HG02623 (cell line): ENCODE measurements around the gene MMP24.
"Not testable (repeated sequence)": the region's sequence is repeated elsewhere in the genome, so short reads cannot be mapped to it uniquely, and the experiment has no call there.

ENCODE experiments used
- ATAC-seq: cut with Tn5 transposase; IDR thresholded peaks from one replicate; pipeline ENCODE4 v1.9.1; 2021; ENCODE audit warnings: moderate library complexity; ENCODE audit not compliant: unreplicated experiment

MMP24 gene

GRCh38 chr20:35305682-35306556, 79.4 kb downstream of the MMP24 start:
- ATAC-seq: no peak

DNA sequence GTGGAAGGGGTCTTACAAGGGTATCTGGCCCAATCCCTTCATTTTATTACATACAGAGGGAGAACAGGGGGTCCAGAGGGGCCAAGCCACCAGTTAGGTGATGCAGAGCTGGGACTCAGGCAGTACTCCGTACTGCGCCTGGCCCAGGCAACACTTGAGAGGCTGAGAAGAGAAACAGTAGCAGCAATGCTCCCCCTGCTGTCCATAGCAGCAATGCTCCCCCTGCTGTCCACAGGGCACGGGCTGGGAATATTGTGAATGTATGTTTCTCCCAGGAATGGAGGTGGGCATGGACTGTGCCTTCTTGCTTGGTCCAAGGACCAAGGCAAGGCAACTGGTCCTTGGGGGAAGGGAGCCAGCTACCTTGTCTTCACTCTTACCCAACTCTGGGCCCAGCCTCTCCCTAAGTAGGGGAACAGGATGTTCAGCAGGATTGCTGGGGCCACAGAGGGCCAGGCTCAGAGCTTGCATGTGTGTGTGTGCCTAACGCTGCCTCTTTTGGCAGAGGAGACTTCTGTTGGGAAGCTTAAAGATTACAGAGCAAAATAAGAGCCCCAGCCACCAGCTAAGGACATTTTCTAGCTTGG, 80.5 kb downstream of the MMP24 start:
- ATAC-seq: no peak

DNA sequence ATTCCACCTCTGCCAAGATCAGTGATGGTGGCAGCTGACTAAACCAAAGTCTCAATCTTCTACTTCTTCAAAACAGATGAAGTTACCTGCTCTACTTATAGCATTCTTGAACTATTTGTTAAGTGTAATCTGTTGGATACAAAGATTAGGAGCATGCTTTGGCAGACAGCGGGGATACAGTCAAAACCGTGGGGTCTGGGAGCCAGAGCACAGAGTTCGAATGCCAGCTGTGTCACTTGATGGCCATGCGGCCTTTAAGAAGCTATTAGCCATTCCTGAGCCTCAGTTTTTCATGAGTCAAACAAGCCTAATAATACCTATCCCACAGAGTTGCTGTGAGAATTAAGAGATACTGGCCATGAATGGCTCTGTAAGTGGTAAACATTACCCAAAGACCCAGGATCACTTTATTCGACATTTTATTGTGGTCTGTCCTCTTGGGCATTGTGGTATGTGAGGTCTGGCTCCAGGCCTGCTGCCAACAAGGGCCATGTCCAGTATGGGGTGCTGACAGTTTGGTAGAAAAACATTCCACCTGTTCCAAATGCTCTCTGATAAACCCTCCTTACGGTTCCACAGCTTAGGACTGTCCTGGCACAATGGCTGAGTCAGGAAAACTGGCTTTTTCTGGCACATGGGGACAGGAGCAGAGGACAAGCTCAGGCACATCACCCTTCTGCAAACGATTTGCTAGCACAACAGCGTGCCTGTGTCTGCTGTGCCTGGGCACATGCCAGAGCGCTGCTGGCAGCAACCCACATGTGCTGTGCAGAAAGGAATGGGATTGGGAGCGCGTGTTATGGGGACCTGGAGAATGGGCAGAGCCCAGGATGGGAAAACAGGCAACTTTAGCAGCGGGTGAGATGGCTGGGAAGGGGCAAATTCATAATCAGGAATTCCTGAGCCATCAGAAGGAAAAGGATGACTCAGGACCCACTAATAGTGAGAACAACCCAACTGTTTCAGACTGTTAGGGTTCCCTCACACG, 81.5 kb downstream of the MMP24 start:
- ATAC-seq: no peak

- no peak for ATAC-seq
These were observed 84.9 kb downstream of the MMP24 start for GRCh38 chr20:35311409-35311808.

GRCh38 chr20:35311822-35312221, 85.3 kb downstream of the MMP24 start:
- no peak for ATAC-seq

- ATAC-seq: no peak
These were observed 85.8 kb downstream of the MMP24 start for GRCh38 chr20:35312318-35312717.

DNA sequence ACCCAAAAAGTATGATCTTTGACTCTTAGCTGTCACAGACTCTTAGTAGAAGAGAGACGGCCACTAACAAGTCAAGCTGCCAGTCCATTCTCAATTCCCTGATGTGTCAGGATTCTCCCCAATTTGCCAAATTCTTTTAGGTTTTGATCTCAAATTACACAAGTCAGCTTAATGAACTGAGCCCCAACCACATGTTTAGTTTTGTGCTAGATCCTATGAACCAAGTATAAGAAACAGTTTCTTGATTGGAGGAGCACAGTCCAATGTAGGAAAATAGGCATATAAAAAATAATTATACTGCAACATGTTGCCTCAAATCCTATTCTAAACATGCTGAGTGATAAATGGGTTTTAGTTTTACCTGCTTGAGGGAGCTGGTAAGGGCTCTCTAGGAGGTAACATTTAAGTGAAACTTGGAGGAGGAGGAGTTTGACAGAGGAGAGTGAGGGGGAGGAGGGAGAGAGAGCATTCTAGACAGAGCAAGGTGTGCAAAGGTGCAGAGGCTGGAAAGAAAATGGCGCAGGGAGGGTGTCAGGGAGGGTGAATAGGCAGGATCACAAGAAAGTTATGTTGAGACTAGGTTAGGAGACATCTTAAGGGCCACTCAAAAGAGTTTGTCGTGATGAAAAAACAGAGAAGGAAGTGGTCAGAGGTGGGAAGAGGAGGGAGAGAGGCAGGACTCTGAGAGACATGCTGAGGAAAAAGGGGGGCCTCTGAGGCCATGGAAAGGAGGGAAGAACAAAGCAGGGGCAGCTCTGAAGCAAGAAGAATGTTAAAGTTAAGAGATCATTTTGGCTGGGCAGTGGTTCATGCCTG, 88.5 kb downstream of the MMP24 start:
- ATAC-seq: no peak

- ATAC-seq: not testable (repeated sequence)
These were observed 89.1 kb downstream of the MMP24 start for GRCh38 chr20:35315632-35316020.

- no peak for ATAC-seq
These were observed 89.6 kb downstream of the MMP24 start for GRCh38 chr20:35316086-35316485.

GRCh38 chr20:35317416-35318210, 91.1 kb downstream of the MMP24 start:
- ATAC-seq: no peak

DNA sequence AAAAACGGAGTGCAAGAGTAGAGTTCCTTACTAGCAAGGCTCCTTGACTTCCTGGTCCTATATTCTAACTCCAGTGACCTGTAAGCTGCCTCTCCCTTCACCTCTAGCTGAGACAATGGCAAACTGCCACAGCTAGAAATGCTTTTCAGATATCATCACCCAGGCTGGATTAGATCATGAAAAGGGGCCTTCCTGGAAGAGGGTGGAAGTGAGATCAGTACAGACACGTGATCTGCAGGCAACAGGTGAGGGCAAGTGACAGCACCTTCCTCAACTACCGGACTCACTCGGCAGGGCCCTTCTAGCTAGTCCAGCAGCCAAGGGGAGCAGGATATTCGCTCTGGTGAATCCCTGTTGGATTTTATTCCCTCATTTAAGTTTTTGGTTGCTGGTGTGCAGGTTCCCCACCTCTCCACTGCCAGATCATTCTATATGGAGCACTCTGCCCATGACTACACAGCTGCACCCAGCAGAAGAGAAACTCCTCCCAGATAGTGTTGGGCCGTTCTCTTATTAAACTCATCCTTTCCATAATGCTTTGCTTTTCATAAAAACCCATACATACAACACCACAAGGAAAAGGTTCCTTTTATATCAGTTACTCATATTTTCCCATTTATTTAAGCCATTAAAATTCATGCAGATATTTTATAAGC, 92.1 kb downstream of the MMP24 start:
- no peak for ATAC-seq

GRCh38 chr20:35319192-35319870, 92.8 kb downstream of the MMP24 start:
- no peak for ATAC-seq

GRCh38 chr20:35319871-35320197, 93.3 kb downstream of the MMP24 start:
- ATAC-seq: no peak

DNA sequence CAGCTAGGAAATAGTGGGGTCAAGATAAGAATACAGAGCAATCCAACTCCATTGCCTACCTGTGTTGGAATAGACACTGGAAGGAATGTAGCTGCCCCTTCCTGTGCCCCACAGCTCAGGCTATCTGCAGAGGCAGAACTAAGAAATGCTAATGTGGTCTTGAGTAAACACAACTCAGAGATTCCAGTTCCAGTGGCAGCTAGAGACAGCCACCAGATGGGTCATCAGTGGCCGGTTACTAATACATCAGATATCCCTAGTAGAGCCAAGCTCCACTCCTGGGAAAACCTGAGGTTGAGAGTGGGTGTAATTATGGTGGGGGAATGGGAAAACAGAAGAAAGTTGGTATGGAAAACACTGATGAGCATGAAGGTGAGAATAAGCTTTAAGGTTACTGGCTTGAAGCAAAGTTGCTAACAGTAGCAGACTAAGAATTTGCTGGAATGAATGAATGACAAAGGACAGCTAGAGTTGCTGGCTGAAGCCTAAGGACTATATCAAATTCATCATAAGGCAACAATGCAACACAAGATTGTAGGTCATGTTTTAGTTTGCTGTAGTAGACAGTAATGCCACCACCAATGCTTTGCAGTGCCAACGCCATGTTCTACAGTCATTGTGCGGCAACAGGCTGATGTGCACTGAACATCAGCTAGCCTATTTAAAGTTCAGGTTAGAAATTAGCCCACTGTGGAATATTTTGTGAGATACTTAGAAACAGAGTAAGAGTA, 94.1 kb downstream of the MMP24 start:
- no peak for ATAC-seq

DNA sequence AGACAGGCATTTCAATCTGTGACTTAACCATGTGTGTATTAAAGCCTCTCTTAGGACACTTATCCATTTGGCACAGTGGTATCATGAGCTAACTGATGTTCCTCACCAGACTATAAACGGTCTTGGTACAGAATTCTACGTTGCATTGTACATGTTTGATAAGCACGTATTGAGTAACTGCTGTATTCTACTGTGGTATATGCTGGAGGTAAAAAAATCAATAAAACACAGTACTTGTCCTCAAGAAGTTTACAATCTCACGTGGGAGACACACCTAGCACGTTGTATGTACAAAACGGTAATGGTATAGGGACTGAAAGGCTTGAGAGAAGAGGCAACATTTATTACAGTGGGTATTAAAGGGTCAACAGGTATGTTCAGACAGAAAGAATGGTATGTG, 98.9 kb downstream of the MMP24 start:
- no peak for ATAC-seq

DNA sequence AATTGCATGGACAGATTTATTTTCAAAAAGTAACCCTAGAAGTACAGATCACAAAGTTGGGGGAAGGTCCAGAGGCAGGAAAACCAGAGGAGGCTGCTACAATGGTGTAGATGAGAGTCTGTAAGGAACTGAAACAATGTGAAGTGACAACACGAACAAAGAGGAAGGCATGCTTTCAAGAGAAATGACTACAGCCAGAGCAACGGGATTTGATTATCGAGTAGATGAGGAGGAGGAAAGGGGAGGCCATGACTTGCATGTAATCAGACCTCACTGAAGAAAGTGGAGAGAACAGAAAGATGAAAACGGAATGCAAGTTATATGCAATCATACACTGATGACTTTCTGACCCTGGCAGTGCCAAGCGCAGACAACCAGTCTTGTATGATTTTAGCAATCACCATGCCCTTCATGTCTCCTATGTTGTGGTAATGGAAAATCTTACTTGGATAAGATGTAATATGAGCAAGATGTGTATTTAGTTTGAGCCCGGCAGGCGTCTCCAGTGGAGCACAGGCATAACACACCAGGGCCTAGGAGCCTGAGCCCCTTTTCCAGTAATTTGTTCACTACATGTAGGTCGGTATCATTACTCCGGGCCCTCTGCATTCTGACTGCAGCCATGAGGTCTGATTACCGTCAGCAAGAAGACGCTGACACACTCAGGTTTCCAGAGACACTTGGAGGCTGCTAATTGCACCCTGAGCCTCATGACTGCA, 99.7 kb downstream of the MMP24 start:
- no peak for ATAC-seq
